ENCODE measurements around the gene CHD2.

GRCh38 chr15:92962914-92963313 lies 62.8 kb downstream of the CHD2 start:
- TF ChIP-seq REST (IDR thresholded peaks at IDR 0.05; ENCODE audit: insufficient read depth in 1 of 2, low read depth in 2 of 2, low read length in 2 of 2): no peak
- TF ChIP-seq POLR2AphosphoS5 (IDR thresholded peaks at IDR 0.05; ENCODE audit: low read depth, low read length): no peak
- TF ChIP-seq TAF1 (IDR thresholded peaks at IDR 0.05; ENCODE audit: borderline replicate concordance, insufficient read depth, low read length): no peak
- TF ChIP-seq FOXP2 (optimal IDR thresholded peaks at IDR 0.05; ENCODE audit: borderline replicate concordance, extremely low read depth, extremely low read length, insufficient read depth): no peak
- no peak for TF ChIP-seq SIN3A (IDR thresholded peaks at IDR 0.05; ENCODE audit: borderline replicate concordance, insufficient read depth, low read length)

All from PFSK-1 (cell line).